HG02852 (cell line): ENCODE measurements around the gene KNDC1.

Experiments used
- ATAC-seq: cut with Tn5 transposase; IDR thresholded peaks from one replicate; pipeline ENCODE4 v1.9.1; 2021; ENCODE audit warnings: mild to moderate bottlenecking, moderate library complexity; ENCODE audit not compliant: unreplicated experiment

Gene KNDC1

GRCh38 chr10:133177380-133178157 lies 17.6 kb downstream of the KNDC1 start:
- no peak for ATAC-seq

GRCh38 chr10:133178357-133179127 lies 18.5 kb downstream of the KNDC1 start:
- ATAC-seq, result no peak

GRCh38 chr10:133179128-133179520 lies 19.1 kb downstream of the KNDC1 start:
- no peak for ATAC-seq

GRCh38 chr10:133179651-133180050 lies 19.6 kb downstream of the KNDC1 start:
- ATAC-seq, result no peak

DNA sequence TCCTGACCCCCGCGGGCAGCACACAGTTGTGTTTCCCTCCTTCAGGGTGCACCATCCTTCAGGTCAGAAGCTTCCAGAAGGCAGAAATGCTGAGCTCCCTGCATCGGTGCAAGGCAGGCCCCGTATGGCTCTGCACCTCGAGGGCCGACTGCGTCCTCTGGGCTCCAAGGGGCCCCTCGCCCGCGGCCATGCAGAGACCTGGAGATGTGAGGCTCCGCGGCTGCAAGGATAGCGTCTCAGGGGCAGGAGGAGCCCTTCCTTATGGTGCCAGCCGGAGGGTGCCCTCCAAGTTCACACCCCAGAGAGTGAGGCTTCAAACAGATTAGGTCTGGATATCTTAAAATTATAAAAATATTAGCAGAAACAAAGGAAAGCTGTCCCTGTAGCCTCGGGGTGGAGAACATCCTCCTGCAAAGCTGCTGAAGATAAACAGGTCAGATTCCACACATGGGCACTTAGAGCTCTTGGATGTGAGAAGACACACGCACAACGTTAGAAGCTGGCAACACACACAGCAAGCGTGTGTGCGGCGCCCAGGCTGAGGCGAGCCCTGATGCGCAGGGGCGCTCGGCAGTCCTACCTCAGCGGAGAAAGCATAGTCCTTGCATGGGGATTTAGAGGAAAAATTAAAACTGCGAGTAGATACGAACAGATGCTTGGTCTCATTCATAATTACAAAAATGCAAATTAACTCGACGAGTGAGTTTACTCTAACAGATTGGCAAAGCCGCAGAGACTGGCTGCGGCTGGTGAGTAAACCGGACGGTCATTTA lies 20.4 kb downstream of the KNDC1 start:
- no peak for ATAC-seq

DNA sequence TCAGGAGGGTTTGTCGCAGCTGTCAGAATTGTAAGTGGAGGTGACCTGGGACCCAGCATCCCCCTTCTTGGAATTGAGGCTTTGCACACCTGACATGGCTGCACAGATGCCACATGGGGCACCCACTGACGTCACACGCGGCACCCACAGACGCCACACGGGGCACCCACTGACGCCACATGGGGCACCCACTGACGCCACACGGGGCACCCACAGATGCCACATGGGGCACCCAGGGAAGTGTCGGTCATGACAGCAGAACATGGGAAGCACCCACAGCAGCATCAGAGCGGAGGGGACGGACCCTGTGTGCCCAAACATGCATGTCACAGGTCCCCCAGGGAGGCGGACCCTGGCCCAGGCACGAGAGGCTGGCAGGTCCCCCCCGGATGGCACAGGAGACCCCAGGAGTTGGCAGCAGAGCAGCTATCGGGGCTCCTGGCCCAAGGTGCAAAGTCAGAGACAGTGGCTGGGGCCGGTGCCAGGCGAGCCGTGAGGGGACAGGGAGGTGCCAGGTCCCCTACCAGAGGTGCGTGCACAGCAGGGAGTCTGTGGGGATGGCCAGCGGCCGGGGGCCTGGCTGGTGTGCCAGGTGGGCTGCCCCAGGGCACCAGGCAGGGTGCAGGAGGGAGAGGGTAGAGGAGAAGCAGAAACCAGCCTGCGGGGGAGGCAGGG lies 21.1 kb downstream of the KNDC1 start:
- ATAC-seq, result no peak

GRCh38 chr10:133182190-133182589 lies 22.2 kb downstream of the KNDC1 start:
- ATAC-seq, result no peak

- no peak for ATAC-seq
Measured at GRCh38 chr10:133182791-133183645, 23.0 kb downstream of the KNDC1 start.

GRCh38 chr10:133183646-133184378 lies 23.8 kb downstream of the KNDC1 start:
- ATAC-seq, result no peak

- no peak for ATAC-seq
Measured at GRCh38 chr10:133184591-133185244, 24.7 kb downstream of the KNDC1 start.

- no peak for ATAC-seq
Measured at GRCh38 chr10:133185421-133185820, 25.4 kb downstream of the KNDC1 start.

DNA sequence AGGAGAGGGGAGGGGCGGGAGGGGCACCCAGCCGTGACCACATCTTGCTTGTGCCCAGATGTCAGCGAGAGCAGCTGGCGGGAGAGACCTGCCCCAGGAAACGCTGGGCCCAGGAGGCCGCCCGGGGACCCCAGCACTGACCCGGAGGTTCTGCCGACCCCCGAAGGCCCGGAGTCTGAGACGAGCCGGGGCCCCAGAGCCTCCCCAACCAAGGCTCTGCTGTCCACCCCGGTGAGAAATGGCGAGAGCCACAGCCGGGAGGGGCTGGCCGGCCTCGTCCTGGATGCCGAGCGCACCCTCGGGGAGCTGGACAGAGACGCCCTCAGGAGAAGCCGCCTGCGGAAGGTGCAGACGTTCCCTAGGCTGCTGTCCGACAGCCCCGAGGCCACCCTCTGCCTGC lies 25.9 kb downstream of the KNDC1 start:
- no peak for ATAC-seq

- no peak for ATAC-seq
Measured at GRCh38 chr10:133186416-133187090, 26.5 kb downstream of the KNDC1 start.

DNA sequence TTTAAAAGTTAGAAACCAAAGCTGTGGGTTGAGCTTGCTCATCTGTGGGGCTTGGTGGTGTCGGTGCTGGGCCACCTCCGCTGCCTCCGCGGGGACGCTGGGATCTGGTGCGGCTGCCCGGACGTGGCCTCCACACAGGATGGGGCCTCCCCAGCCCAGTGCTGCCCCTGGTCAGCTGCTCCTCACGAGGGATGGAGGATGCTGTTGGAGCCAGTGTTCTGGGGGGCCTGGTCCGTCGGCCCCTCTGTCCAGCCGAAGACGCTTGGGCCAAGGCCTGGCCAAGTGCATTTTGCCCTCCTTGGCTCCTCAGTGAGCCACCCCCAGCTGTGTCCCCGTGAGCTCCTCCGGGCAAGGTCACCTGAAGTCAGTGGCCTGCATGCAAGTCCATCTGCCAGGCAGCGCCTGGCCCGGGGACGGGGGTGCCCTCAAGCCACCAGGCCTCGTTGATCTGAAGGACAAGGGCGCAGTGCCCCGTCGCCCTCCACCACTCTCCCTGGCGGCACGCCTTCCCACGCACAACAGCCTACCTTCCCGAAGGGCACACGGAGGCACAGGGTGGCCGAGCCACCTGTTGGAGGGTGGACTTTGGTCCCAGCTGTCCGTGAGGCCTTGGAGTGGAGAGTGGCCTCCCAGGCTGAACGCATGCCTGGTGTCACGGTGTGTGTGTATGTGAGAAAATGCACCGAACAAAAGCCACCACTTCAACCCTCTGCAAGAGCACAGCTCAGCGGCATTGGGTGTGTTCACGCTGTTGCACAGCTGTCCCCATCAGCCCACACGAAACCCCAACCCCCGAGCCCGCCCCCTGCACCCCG lies 27.3 kb downstream of the KNDC1 start:
- ATAC-seq, result no peak

DNA sequence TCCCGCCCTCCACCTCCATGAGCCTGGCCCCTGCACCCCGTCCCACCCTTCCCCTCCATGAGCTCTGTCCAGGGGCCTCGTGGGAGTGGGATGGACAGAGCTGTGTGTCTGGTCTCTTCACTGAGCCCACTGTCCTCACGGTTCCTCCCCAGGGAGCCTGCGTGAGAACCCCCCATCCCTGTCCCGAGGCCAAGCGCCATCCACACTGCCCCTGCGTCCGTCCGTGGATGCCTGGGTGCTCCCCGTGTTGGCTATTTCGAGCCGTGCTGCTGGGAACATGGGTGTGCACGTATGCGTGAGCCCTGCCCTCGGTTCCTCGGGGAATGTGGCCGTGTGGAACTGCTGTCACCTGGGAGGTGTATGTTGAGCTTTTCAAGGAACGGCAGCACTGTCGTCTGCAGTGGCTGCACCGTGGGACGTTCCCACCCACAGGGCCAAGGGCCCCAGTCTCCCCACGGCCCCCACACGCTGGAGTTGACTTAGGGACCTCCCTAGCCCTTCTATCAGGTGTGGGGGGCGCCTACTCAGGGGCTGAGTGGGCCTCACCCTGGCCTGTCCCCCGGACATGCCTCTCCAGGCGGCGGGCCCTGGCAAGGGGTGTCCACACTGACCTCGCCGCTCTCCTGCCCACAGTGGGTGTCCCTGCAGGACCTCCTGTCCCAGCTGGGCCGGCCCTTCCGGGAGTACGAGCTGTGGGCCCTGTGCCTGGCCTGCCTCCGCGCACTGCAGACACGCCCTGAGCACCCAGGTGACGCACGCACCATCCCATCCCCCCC lies 28.1 kb downstream of the KNDC1 start:
- no peak for ATAC-seq

GRCh38 chr10:133189256-133189655 lies 29.2 kb downstream of the KNDC1 start:
- ATAC-seq, result no peak

- ATAC-seq, result no peak
Measured at GRCh38 chr10:133189726-133190125, 29.7 kb downstream of the KNDC1 start.
